C4-2B (cell line): Measurements from ENCODE around the gene STC2.
A peak's percentile ranks its signal among the peaks of the same experiment; 100 is the strongest.

Source experiments
- CTCF ChIP-seq: fragments of 450-650 bp; conservative IDR thresholded peaks from 2 replicates; pipeline ENCODE4 v1.5.1; 2017; ENCODE audit warnings: mild to moderate bottlenecking
- ZFX ChIP-seq: fragments of 450-650 bp; IDR thresholded peaks from 2 replicates; pipeline ENCODE4 v1.6.1; 2017

DNA sequence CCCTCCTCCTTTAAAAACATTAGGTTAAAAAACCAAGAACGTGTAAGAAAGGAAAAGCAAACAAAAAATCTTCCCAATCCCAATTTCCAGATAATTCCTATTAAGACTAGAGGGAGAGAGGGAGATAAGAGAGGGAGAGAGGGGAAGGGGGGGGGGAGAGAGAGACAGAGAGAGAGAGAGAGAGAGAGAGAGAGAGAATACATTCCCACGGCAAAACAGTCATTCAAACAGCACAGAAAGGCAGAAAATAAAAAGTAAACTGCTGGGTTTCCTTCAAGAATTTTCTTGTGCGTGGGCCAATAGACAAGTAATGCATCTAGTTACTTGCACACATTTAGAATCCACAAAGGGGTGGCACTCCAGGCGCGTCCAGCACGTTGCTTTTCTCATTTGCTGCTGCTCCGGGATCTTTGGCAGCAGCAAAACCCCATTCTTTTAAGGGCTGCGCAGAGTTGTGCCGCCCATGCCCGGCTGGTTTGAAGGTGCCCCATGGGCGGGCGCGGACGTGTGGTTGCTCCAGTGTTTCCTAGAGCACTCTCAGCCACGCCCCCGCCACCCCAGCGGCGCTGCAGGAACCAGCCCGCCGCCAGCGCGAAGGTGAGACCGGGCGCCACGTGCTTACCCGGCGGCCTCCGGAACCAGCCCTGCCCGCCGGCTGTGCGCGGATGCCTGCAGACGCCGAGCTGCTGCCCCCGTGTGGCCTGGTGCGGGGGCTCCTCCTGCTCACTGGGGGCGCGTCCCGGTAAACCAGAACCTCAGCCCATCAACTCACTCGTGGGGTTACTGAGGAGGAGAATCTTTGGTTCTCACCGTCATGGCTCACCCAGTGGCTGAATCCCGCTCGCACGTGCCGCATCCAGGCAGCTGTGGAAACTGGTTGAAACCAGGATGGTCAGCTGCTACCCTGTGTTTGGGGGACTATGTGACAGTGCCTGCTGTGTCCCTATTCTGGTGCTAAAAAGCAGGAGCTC lies 44.6 kb downstream of the STC2 start:
- TF ChIP-seq CTCF: peak; percentile 97
- no peak for TF ChIP-seq ZFX
